ENCODE results near the gene NFASC. TPM values are rescaled to one million over a fixed set of nuclear protein-coding genes. Genes with fewer than 3 reads are reported as not detected.

NFASC gene
- total RNA-seq, 4 donors from 2014 or later, result 12.7 to 41.7 (median 19.2) TPM

GRCh38 chr1:204941421-204942338 is 71.0 kb downstream of the NFASC start:
- 28% methylated on average over 15 of the region's 15 CpGs for WGBS
- H3K27ac ChIP-seq, result no peak overlapping the region
- no peaks in the 10 kb centered on the region for H3K4me1 ChIP-seq
- DNase-seq (ENCODE audit: low spot score in 2 of 2), result no peak
- peak; percentile 68 to 81 for TF ChIP-seq CTCF (IDR thresholded peaks at IDR 0.05)
- no peak for TF ChIP-seq POLR2A (IDR thresholded peaks at IDR 0.05)
- H3K4me3 ChIP-seq, result no peak overlapping the region
- no peaks in the 10 kb centered on the region for H3K9me3 ChIP-seq
- H3K27me3 ChIP-seq, result peaks cover 4% of the 10 kb centered on the region
- H3K36me3 ChIP-seq, result no peaks in the 10 kb centered on the region

- no peaks in the 10 kb centered on the region for H3K36me3 ChIP-seq
- WGBS, result 63% methylated on average over 6 of the region's 6 CpGs
- no peak overlapping the region for H3K27ac ChIP-seq
- no peak overlapping the region for H3K4me3 ChIP-seq
- H3K9me3 ChIP-seq, result no peaks in the 10 kb centered on the region
- DNase-seq (ENCODE audit: low spot score in 2 of 2), result no peak
- TF ChIP-seq POLR2A (IDR thresholded peaks at IDR 0.05), result no peak
- TF ChIP-seq CTCF (IDR thresholded peaks at IDR 0.05), result no peak
- no peak for TF ChIP-seq POLR2AphosphoS5 (IDR thresholded peaks at IDR 0.05)
- no peak for TF ChIP-seq EP300 (IDR thresholded peaks at IDR 0.05)
- H3K4me1 ChIP-seq, result no peaks in the 10 kb centered on the region
- peaks cover 4% of the 10 kb centered on the region for H3K27me3 ChIP-seq
These were observed 72.8 kb downstream of the NFASC start for GRCh38 chr1:204943495-204943894.

DNA sequence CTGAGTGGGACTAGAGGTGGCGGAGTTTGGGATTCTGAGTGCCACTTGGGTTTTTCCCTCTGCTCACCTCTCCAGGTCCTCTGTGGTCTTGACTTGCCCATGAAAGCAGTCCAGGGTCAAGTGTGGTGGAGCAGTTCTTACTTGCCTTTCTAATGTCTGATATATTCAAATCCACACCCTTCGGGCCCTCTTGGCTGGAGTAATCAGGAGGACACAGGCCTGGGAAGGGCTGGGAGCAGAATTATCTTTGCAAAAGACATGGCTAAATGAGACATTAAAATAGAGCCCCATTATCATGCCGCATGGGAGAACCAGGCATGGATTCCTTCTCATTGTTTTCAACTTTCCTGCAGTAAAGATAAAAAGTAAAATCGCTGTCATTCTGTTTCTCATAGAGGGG is 74.0 kb downstream of the NFASC start:
- Histone ChIP-seq H3K27ac (no peak overlapping the region), H3K27me3 (peaks cover 4% of the 10 kb centered on the region), H3K9me3 (no peaks in the 10 kb centered on the region), H3K4me3 (no peak overlapping the region), H3K4me1 (no peaks in the 10 kb centered on the region), H3K36me3 (no peaks in the 10 kb centered on the region)
- WGBS, result 83% methylated on average over 4 of the region's 4 CpGs
- no peak for DNase-seq (ENCODE audit: low spot score in 2 of 2)
- TF ChIP-seq CTCF (IDR thresholded peaks at IDR 0.05), result no peak
- TF ChIP-seq EP300 (IDR thresholded peaks at IDR 0.05), result no peak
- TF ChIP-seq POLR2AphosphoS5 (IDR thresholded peaks at IDR 0.05), result no peak
- no peak for TF ChIP-seq POLR2A (IDR thresholded peaks at IDR 0.05)

DNA sequence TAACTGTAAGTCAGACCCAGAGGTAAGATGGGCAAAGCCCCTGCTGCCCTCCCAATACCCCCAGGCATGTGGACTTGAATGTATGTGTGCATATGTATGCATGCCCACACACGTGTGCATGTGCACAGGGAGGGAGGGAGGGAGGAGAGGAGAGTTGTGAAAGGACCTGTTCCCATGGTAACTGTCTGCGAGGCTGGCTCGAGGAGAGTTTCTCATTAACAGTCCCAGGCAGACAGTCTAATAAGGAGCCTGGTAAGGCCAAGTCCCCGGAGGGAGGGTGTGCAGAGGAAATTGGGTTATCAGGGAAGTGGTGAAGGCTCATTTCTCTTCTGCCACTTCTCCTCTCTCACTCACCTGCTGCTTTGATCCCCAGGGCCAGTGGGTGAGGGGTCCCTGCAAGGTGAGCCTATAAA is 74.9 kb downstream of the NFASC start:
- Histone ChIP-seq H3K27ac (no peak overlapping the region), H3K27me3 (peaks cover 4% of the 10 kb centered on the region), H3K36me3 (no peaks in the 10 kb centered on the region), H3K4me1 (no peaks in the 10 kb centered on the region), H3K4me3 (no peak overlapping the region), H3K9me3 (no peaks in the 10 kb centered on the region)
- no peak for DNase-seq (ENCODE audit: low spot score in 2 of 2)
- WGBS, result 16% methylated on average over 4 of the region's 4 CpGs
- no peak for TF ChIP-seq POLR2A (IDR thresholded peaks at IDR 0.05)
- TF ChIP-seq POLR2AphosphoS5 (IDR thresholded peaks at IDR 0.05), result no peak
- TF ChIP-seq EP300 (IDR thresholded peaks at IDR 0.05), result no peak
- no peak for TF ChIP-seq CTCF (IDR thresholded peaks at IDR 0.05)

GRCh38 chr1:204946640-204947039 is 76.0 kb downstream of the NFASC start:
- TF ChIP-seq EP300 (IDR thresholded peaks at IDR 0.05) (no peak), POLR2A (IDR thresholded peaks at IDR 0.05) (no peak), CTCF (IDR thresholded peaks at IDR 0.05) (no peak), POLR2AphosphoS5 (IDR thresholded peaks at IDR 0.05) (no peak)
- Histone ChIP-seq H3K9me3 (no peaks in the 10 kb centered on the region), H3K36me3 (no peaks in the 10 kb centered on the region), H3K4me1 (no peaks in the 10 kb centered on the region), H3K27me3 (peaks cover 4% of the 10 kb centered on the region), H3K27ac (no peak overlapping the region), H3K4me3 (no peak overlapping the region)
- no peak for DNase-seq (ENCODE audit: low spot score in 2 of 2)
- 92% methylated on average over 9 of the region's 9 CpGs for WGBS

Measured in suprapubic skin (tissue), 4 donors.